GM20431 (cell line): ENCODE data around the gene B3GALT5.

Experiments
- in situ Hi-C: fragments of 300-500 bp; cut with MseI, MboI; formaldehyde crosslinking; loops from one replicate; pipeline ENCODE4 v1.15.0; 2020; ENCODE audit warnings: low sequenced_read_pairs; ENCODE audit not compliant: unreplicated experiment

The B3GALT5 gene

DNA sequence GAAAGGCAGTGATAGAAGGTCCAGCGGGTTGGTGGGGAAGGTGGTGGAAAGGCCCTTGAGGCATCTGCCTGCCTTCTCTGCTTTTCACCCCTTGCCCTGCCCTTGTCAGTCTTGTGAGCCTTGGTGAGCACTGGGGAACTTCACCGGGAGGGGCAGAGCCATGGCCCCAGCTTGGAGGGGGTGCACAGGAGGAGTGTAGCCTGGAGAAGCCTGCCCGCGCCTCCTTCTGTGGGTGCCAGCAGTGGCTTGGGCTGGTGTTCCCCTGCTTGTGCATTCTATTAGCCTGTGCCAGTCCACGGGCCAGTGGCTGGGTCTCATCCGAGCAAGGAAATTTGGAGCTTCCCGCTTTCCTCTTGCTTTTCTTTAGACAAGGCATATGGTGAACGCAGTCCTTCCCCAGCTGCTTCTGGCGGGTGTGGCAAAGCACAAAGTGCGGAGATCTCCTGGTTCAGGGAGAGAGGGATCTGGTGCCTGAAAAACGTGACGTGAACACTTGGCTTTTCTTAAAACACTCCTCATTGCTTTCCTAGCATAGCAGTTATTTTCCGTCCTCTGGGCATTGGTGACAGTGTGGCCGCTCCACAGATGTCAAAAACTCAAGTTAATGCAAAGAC is 10.6 kb upstream of the B3GALT5 start:
- in situ Hi-C loops, result no loop called here

DNA sequence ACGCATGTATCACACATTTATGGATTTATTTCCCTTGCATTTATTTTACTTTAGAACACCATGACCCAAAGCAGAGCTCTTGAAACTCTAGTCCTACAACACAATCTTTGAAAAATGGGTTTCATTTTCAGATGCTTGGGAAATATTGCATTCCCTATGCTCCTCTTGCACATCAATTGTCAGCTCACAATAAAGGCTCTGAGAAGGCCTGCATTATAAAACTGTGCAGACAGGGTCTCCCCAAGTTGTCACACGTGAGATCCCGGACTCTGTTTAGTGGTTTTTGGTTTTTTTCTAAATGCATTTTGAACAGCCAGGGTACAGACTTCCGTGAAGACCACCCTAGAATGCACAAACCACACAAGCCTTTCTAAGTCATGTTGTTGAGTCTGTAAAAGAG is 9.9 kb upstream of the B3GALT5 start:
- in situ Hi-C loops, result no loop called here

GRCh38 chr21:39604951-39605350 is 7.8 kb upstream of the B3GALT5 start:
- in situ Hi-C loops, result no loop called here

GRCh38 chr21:39610703-39611102 is 2.0 kb upstream of the B3GALT5 start:
- in situ Hi-C loops, result no loop called here

GRCh38 chr21:39611551-39612190 is 1.1 kb upstream of the B3GALT5 start:
- in situ Hi-C loops, result no loop called here

GRCh38 chr21:39613041-39613934 is 548 bp downstream of the B3GALT5 start:
- in situ Hi-C loops, result no loop called here

- in situ Hi-C loops, result no loop called here
Measured at GRCh38 chr21:39616211-39616772, 3.6 kb downstream of the B3GALT5 start.

GRCh38 chr21:39620856-39621255 is 8.1 kb downstream of the B3GALT5 start:
- in situ Hi-C loops, result no loop called here

DNA sequence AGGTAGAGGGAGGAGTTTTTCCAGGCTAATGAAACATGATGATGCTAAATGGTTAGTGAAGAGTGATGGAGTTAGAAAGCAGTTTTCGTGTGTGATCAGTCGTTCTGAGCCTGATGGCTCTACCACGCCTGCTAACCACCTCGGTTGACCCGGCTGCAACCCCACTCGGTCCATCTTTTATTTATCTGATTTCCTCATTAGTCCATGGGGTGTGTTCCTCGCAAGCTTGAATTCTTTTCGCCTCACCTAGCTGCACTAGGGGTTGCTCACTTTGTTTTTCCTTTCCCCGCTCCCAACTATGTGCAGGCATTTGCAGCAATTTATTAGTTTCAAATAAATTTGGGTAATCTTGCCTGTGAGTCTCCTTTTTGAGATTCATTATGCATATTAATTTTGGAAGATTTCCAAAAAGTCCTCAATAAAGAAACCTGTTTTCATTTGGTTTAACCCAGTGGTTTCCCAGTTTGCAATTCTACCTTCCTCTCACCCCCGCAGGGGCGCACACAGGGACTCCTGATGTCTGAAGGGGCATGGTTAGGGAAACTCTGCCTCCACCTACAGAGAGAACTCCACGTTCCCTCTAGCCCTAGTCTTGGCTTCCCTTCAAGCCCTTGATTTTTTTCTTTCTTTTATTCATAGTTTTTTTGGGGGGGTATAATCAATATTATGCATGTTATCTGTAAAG is 12.6 kb downstream of the B3GALT5 start:
- in situ Hi-C loops, result no loop called here

GRCh38 chr21:39628385-39628784 is 15.6 kb downstream of the B3GALT5 start:
- in situ Hi-C loops, result no loop called here

DNA sequence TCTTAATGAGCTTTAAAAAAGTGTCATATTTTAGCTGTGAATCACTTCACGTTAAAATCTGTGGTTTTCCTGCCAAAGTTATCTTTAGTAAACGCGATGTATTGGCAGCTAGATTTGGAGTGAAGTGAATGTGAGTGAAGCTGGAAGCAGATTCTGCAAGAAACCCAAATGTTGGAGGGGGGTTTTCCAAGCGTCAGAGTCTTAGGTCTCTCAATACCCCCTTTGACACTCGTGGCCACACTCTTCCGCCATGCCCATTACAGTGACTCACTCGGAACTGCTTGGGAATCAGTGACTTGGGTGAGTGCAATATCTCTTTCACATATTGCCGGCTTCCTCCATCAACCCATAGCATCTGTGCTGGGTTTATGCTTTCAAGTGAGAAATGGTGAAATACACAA is 17.5 kb downstream of the B3GALT5 start:
- in situ Hi-C loops, result no loop called here

DNA sequence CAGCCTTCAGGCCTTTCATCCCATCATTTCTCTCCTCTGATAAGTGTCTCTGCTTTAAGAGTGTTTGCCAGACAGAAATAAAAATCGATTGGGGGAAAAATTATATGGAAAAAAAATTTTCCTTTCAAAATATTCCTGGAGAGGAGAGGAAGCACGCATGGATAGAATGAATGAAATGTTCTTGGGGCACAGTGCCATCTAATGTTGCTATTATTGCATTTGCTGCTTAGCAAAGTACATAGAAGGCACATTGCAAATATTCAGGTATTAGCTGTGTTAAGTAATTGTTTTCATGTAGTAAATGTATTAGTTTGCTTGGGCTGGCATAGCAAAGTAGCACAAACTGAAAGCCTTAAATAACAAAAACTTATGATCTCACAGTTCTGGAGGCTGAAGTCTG is 18.1 kb downstream of the B3GALT5 start:
- in situ Hi-C loops, result no loop called here

GRCh38 chr21:39631842-39632562 is 19.3 kb downstream of the B3GALT5 start:
- in situ Hi-C loops, result no loop called here

DNA sequence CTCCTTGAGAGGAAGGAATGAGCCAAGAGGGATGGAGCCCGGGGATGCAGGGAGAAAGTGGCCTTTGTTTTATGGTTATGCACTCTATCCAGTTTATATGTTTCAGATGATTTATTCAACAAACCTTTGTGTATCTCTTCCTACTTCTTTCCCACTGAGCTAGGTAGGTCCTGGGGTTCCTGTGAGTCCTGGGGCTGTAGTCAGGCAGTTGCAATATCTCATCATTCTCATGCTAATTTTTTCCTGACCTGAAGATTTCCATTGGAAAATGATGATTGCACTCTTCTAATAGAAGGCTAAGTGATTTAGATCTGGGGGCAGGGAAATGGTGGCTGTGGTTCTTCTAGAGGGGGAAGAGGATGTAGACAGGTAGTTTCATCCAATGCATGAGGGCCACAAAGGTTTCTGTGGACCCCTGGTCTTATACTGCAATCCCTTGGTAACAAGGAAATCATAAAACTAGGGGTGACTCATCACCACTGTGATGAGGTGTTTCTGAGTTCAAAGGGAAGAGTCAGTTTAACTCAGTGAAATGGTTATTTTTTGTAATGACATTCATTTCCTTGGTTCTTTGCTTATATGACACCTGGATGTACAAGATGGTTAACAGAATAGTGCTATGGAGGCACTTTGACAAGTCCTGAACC is 20.2 kb downstream of the B3GALT5 start:
- in situ Hi-C loops, result no loop called here

- in situ Hi-C loops, result no loop called here
Measured at GRCh38 chr21:39633770-39634181, 21.0 kb downstream of the B3GALT5 start.

DNA sequence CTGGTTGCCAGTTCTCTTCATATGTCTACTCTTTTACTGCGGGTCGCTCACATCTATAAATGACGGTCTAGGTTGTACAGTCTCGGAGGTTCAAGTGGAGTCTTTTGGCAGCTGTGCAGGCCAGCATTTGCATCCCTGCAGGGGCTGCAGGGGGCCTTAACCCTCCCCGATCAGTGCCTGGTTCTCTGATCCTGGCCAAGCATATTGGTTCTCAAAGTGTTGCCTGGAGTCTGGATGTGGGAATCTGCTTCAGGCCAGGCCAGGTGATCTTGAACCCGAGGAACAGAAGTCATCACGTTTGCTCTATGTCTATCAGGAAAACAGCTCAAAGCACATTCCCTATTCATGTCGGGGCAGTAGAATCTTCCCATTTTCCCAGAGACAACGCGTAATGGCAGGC is 21.8 kb downstream of the B3GALT5 start:
- in situ Hi-C loops, result no loop called here

GRCh38 chr21:39637197-39637970 is 24.6 kb downstream of the B3GALT5 start:
- in situ Hi-C loops, result no loop called here

DNA sequence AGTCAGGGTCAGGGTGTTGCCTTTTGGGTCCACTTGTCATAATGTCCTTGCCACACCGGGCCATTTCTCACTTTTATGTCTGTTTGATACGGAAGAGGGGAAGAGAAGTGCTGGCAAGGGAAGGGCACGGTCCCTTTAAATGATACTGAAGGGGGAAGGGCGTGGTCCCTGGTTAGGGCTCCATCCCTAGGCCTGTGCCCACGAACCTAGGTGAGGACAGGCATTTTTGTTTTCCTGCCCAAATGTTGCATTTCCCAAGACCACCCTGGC is 25.2 kb downstream of the B3GALT5 start:
- in situ Hi-C loops, result no loop called here

- in situ Hi-C loops, result no loop called here
Measured at GRCh38 chr21:39638281-39638680, 25.5 kb downstream of the B3GALT5 start.
